ENCODE results near the gene F10. TPM values are rescaled to one million over a fixed set of nuclear protein-coding genes. Genes with fewer than 3 reads are reported as not detected.

Gene F10
- total RNA-seq, 1 experiment from 2014 or later = 0.18 TPM

- CTCF ChIA-PET = interaction anchor here (0.7 kb wide), 1 partner anchor 54 kb away, joined by 3 read pairs; no protein-coding TSS in a partner anchor
- H3K4me1 ChIP-seq (ENCODE audit: control insufficient read depth, insufficient read depth, low read length) = no peaks in the 10 kb centered on the region
- peak; percentile 8; the same call in 1 of the 2 replicates for ATAC-seq
Observed at GRCh38 chr13:113123226-113124201, 915 bp downstream of the F10 start.

More at GRCh38 chr13:113123226-113124201, 915 bp downstream of the F10 start:
- H3K4me3 ChIP-seq (ENCODE audit: low read depth in 2 of 2, low read length in 2 of 2) = no peak overlapping the region
- DNase-seq (ENCODE audit: low read depth, low spot score) = no peak
- in situ Hi-C loops (cut with HindIII; ENCODE audit: low pct_unique_long_range_greater_than_20kb, low sequenced_read_pairs) (no loop called here), intact Hi-C loops (cut with micrococcal nuclease; ENCODE audit: unreplicated experiment) (no loop called here)
- H3K36me3 ChIP-seq (ENCODE audit: control insufficient read depth, insufficient read depth, low read length) = no peaks in the 10 kb centered on the region
- POLR2A ChIA-PET = interaction anchor here (0.6 kb wide), 1 partner anchor 105 kb away, joined by 3 read pairs; no protein-coding TSS in a partner anchor
- no peak for TF ChIP-seq POLR2AphosphoS5 (IDR thresholded peaks at IDR 0.05; ENCODE audit: low read depth, low read length)
- TF ChIP-seq, protein P1, sequence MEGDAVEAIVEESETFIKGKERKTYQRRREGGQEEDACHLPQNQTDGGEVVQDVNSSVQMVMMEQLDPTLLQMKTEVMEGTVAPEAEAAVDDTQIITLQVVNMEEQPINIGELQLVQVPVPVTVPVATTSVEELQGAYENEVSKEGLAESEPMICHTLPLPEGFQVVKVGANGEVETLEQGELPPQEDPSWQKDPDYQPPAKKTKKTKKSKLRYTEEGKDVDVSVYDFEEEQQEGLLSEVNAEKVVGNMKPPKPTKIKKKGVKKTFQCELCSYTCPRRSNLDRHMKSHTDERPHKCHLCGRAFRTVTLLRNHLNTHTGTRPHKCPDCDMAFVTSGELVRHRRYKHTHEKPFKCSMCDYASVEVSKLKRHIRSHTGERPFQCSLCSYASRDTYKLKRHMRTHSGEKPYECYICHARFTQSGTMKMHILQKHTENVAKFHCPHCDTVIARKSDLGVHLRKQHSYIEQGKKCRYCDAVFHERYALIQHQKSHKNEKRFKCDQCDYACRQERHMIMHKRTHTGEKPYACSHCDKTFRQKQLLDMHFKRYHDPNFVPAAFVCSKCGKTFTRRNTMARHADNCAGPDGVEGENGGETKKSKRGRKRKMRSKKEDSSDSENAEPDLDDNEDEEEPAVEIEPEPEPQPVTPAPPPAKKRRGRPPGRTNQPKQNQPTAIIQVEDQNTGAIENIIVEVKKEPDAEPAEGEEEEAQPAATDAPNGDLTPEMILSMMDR (IDR thresholded peaks at IDR 0.05) = no peak; the same call in 1 of the 2 replicates
- no peak for TF ChIP-seq REST (IDR thresholded peaks at IDR 0.05; ENCODE audit: insufficient read depth in 1 of 2, low read depth in 2 of 2, low read length in 1 of 2)
- no peak for TF ChIP-seq TCF7L2 (IDR thresholded peaks at IDR 0.05; ENCODE audit: low read depth, low read length)
- TF ChIP-seq SIN3A (IDR thresholded peaks at IDR 0.05; ENCODE audit: borderline replicate concordance, insufficient read depth, low read depth, low read length) = no peak
- H3K27ac ChIP-seq (ENCODE audit: low read length) = no peak overlapping the region
- BruUV-seq (replicated peaks) = no TSS peak
- H3K9me3 ChIP-seq (ENCODE audit: control insufficient read depth, insufficient read depth, low read depth, low read length) = no peaks in the 10 kb centered on the region
- no peaks in the 10 kb centered on the region for H3K27me3 ChIP-seq (ENCODE audit: control insufficient read depth, insufficient read depth, low read length)

All from Panc1 (cell line).